Hepatic stellate cell (primary cell): Measurements from ENCODE around the gene SOCS1.

ENCODE experiments used
- DNase-seq: peaks from one replicate; pipeline ENCODE4 v3.0.0; 2011; ENCODE audit warnings: low spot score

The SOCS1 gene

DNA sequence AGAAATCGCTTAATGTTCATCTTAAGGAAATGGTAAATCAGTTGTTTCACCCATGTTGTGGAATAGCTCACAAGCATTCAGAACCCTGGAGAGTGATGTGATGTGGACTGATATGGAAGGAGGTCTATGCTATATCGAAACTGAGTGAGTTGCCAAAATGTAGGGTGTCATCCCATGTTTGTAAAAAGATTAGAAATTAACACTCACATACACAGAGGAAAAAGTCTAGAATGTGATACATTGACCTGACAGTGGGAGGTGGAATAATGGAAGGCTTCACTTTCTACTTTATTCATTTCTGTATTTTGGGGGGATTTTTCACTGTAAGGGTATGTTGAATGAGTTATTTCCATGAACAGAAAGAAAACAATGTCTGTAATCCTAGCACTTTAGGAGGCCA, 29.8 kb upstream of the SOCS1 start:
- no peak for DNase-seq

DNA sequence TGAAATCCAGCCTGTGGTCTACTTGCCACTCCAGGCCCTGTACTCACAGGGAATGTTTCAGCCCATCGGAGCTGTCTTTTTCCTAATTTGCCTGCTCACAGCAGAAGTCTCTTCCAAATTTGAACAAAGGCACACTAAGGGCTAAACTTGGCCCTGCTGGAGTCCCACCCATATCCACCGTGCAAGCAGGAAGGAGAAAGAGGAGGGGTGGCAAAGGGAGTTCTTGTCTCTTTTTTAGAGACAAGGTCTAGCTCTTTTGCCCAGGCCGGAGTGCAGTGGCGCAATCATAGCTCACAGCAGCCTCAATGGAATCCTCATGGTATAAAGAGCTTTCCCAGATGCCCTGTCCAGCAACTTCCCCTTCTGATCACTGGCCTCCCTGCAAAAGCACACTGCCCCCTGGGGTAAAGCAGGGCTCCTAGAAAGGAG, 27.8 kb upstream of the SOCS1 start:
- DNase-seq = no peak

GRCh38 chr16:11280616-11281522, 24.9 kb upstream of the SOCS1 start, which contains the start of gene PRM1:
TSS of gene PRM1 (minus strand) at chr16:11281330. CDS start at chr16:11281238, 92 bp downstream.
- no peak for DNase-seq

DNA sequence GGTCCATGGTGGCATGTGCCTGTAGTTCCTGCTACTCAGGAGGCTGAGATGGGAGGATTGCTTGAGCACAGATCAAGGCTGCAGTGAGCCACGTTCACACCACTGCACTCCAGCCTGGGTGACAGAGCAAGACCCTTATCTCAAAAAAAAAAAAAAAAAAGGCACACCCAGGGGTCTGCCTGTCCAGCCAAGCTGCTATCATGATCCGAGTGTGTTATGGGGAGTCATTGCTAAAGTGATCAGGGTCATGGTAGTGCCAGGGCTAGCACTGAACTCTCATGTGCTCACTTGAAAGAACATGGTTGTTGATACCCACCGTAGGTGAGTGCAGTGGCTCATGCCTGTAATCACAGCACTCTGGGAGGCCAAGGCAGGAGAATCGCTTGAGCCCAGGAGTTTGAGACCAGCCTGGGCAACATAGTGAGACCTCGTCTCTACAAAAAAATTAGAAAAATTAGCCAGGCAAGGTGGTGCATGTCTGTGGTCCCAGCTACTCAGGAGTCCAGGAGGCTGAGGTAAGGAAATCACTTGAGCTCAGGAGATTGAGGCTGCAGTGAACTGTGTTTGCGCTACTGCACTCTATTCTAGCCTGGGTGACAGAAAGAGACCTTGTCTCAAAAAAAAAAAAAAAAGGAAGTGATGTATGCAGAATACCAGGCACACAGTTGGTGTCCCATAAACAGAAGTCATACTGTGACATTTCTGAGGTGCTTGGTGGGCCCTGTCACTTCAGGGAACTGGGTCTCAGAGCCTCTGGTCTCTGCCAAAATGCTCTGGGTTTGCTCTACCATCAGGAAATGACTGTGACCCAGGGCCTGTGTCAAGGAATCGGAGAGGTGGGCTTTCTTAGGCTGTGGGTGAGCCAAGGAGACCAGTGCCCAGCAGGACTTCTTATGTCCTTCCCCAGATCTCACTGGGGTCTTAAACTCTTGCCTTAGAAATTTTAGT, 23.0 kb upstream of the SOCS1 start:
- DNase-seq = no peak

DNA sequence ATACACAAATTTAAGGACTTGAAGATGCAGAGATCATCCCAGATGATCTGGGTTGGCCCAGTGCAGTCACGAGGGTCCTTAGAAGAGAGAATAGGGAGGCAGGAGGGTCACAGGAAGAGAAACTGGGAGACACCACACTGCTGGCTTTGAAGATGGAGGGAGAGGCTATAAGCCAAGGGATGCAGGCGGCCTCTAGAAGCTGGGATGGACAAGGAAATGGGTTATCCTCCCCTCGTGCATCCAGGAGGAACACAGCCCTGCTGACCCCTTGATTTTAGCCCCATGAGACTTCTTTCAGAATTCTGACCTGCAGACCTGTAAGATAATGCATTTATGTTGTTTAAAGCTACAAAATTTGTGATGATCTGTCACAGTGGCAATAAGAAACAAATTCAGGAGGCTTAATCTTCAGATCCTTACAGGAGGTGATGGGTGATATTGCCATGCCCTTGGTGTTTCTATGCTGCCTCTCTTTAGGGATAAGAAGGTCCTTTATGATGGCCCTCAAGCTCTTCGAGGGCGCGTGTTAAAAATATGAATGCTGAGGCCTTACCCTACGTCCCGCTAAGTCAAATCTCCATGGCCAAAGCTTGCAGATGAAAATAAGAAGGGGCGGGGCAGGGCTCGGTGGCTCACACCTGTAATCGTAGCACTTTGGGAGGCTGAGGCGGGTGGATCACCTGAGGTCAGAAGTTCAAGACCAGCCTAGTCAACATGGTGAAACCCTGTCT, 21.8 kb upstream of the SOCS1 start:
- no peak for DNase-seq

DNA sequence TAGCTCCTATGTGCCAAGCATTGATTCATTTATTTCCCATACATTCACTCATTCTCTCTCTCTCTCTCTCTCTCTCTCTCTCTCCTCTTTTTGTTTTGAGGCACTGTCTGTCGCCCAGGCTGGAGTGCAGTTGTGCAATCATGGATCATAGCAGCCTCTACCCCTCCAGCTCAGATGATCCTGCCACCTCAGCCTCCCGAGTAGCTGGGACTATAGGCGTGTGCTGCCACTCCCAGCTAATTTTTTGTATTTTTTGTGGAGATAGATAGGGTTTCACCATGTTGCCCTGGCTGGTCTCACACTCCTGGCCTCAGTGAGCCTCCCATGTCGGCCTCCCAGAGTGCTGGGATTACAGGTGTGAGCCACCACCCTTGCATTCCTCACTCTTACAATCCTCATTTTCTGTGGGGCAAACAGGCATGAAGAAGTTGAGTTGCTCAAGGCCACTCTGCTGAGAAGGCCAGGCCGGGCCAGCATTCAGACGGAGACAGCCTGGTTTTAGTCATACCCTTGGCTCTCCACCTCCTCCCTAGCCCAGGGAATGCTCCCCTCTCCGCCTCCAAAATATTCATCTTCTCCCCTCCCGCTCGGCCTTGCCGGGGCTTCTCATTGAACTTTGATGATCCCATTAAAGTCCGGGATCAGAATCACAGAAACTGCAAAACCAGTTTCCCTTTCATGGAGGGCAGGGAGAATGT, 21.0 kb upstream of the SOCS1 start:
- no peak for DNase-seq

- DNase-seq = no peak
Measured at GRCh38 chr16:11276143-11276895, 20.3 kb upstream of the SOCS1 start, which contains the start of gene PRM2. TSS of gene PRM2 (minus strand) at chr16:11276480. CDS start at chr16:11276370, 110 bp downstream.

GRCh38 chr16:11274964-11275363, 19.0 kb upstream of the SOCS1 start:
- DNase-seq = no peak

DNA sequence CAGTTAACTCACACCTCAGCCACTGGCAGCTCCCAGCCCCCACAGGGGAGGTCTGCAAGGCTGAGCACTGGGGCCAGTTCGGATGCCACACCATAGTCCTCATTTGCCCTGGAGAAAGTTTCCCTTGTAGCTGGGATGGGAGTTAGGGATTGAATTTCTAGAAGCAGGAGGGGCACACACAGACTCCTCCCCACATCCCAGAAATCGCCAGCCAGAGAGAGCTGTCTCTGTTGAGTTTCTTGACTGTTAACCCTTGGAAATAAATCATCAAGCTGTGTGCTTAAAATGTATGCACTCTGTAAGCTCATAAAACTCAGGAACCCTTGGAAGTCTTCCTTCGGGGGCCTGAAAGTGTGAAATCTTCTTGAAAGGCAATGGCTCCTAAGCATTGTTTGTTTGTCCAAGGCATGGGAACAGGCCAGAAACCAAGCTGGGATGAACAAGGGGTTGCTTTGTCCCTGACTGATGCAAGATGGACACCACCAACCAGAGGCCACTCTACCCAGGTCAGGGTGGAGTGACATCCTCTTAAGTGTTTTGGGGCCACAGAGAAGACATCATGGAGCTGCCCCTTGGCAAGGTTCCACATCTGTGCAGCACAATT, 17.8 kb upstream of the SOCS1 start:
- DNase-seq = no peak

DNA sequence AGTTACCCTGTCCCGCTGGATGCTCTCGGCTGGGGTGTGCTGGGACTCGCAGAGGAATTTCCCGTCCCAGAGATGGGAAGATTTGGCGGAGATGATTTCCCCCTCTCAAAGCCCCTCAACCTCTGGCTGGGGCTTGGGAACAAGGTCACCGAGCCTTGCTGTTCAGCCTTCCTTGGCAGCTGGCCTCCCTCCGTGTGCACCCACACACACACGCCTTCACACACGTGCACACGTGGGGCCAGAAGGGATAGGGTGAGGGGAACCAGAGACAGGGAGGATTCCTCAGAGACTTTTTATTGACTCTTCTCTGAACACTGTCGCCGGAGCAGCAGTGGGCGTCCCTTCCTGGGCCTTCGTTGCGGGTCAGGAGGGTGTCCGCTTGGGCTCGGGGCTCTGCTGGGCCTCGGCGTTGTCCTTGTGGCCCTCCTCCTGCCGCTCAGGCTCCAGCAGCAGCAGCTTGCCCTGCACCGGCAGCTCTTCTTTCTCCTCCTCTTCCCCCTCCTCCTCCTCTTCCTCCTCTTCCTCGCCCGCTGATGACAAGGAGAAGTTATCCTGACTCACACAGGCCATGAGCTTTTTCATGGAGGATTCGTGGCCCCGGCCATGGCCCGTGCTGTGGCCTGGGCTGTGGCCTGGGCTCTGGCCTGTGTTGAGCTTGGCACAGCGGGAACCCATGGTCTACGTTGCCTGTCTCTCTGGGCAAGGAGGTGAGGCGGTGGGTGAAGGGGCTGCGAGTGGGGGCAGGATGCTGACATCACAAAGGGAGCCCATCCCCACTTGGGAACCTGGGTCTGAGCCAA, 17.1 kb upstream of the SOCS1 start, which contains the start of gene PRM3:
Gene PRM3, minus strand, starts transcription at position 709 of the 800 bp plus-strand sequence. Its CDS starts 34 bp downstream, at position 675.
- no peak for DNase-seq

GRCh38 chr16:11272484-11272883, 16.5 kb upstream of the SOCS1 start:
- DNase-seq = no peak

DNA sequence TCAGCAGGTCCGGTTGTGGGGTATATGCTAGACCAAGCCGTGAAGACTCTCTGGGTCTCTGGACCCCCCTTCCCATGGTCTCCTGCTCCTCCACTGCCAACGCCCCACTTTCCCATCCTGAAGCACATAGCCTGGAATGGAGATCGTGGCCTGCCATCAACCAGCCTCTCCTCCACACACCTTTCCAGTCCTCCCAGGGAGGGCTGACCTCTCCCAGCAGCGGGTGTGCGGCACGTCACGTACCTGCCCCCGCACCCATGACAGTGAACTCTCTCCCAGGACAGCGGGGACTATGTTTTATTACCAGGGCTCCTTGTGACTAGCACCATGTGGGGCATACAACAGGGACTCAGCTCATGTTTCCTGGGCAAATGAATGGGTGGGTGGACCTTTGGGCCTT, 15.6 kb upstream of the SOCS1 start:
- no peak for DNase-seq

- DNase-seq = no peak
Measured at GRCh38 chr16:11270602-11271162, 14.7 kb upstream of the SOCS1 start.

DNA sequence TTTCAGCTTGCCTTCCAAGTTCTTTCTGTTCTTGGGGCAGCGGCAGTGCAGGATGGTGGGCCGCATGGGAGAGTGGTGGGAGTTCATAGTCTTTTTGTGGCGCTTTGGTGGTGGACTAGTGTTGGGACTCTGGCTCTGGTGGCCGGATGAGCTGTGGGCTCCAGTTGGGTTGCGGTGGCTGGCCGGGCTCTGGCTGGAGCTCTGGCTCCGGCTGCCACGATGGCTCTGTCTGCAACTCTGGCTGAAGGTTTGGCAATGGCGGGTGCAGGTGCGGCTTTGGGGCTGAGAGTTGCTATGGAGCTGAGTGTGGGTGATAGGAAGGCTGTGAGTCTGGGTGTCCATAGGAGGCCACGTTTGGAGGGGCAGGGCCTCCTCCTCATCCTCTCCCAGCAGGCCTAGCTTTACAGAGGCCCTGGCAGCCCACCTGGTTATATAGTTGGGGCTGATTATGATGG, 12.9 kb upstream of the SOCS1 start, which contains the start of gene TNP2:
Gene TNP2, minus strand, starts transcription at position 405 of the 455 bp plus-strand sequence. Its CDS starts 63 bp downstream, at position 342.
- DNase-seq = no peak

DNA sequence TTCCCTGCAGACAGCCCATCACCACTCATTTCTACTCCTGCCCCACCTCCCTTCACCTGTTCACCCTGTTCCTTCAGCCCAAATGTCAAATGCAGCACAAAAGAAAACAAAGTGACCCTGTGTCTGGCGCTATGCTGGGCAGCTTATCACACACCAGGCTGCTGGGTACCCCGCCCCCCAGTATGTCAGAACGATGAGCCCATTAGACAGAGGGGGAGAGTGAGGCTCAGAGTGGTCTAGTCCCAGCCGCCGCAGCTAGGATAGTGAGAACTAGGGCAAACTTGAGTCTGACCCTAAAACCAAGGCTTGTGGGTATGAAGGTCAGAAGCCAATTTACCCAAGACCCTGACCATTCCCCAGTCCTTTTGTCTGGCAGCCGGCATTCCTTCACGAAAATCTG, 9.1 kb upstream of the SOCS1 start:
- DNase-seq = no peak

- no peak for DNase-seq
Measured at GRCh38 chr16:11264155-11264832, 8.3 kb upstream of the SOCS1 start.

DNA sequence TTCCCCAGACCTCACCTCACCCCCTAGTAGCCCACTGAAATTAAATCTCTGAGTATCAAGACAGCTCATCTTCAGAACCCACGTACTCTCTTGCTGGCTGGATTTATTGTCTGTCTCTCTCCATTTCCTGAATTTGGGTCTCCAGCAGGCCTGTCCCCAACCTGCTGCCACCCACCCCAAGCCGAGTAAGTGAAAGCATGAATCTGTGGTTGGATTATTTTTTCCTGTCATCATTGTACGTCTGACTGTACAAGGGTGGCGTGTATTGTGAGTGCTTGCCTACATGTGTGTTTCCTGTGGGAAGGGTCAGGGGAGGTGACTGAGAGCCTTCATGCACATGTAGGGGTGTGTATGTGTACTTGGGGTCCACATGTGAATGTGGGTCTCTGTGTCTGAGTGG, 7.7 kb upstream of the SOCS1 start:
- DNase-seq = no peak

GRCh38 chr16:11262915-11263314, 6.9 kb upstream of the SOCS1 start:
- DNase-seq = no peak
